Measurements from ENCODE around the gene CD34. TPM values are rescaled to one million over a fixed set of nuclear protein-coding genes. Genes with fewer than 3 reads are reported as not detected.
"Not testable (repeated sequence)": the region's sequence is repeated elsewhere in the genome, so short reads cannot be mapped to it uniquely, and the experiment has no call there.

The CD34 gene
- total RNA-seq, 2 donors from 2014 or later, result 67.8 to 77.3 TPM

DNA sequence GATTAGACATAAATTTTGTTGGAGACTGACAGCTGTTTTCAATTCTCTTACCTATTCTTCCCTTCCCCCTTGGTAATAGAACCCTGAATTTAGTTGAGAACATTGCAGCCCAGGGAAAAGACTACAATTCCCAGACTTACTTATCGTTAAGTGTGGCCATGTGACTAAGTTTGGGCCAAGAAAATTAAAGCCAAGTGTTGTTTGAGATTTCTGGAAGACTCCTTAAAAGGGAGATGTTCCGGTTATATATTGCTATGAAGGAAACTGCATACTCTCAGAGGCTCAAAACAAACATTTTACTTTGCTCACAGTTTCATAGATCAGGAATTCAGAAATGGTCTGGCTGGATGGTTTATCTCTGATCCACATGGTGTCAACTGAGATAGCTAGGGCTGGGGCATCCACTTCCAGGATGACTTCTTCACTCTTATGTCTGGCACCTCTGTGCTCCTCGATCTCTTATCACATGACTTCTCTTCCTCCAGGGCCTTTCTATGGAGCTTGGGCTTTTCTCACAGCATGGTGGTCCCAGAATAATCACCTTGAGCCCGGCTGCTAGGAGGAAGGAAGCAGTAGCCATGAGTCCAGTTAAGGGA is 22.4 kb upstream of the CD34 start:
- no peak for ATAC-seq (ENCODE audit: insufficient number of reproducible peaks, low FRiP score, low read depth)
- TF ChIP-seq, protein P1, sequence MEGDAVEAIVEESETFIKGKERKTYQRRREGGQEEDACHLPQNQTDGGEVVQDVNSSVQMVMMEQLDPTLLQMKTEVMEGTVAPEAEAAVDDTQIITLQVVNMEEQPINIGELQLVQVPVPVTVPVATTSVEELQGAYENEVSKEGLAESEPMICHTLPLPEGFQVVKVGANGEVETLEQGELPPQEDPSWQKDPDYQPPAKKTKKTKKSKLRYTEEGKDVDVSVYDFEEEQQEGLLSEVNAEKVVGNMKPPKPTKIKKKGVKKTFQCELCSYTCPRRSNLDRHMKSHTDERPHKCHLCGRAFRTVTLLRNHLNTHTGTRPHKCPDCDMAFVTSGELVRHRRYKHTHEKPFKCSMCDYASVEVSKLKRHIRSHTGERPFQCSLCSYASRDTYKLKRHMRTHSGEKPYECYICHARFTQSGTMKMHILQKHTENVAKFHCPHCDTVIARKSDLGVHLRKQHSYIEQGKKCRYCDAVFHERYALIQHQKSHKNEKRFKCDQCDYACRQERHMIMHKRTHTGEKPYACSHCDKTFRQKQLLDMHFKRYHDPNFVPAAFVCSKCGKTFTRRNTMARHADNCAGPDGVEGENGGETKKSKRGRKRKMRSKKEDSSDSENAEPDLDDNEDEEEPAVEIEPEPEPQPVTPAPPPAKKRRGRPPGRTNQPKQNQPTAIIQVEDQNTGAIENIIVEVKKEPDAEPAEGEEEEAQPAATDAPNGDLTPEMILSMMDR (IDR thresholded peaks at IDR 0.05), result no peak
- DNase-seq (ENCODE audit: low spot score), result no peak
- no peak overlapping the region for H3K4me3 ChIP-seq
- no peaks in the 10 kb centered on the region for H3K36me3 ChIP-seq
- H3K4me1 ChIP-seq (ENCODE audit: control insufficient read depth in 1 of 2, low read depth in 2 of 2), result peaks cover 9 to 15% of the 10 kb centered on the region in 2 donors
- no peaks in the 10 kb centered on the region for H3K27me3 ChIP-seq (replicated peaks; ENCODE audit: insufficient read depth)
- H3K9me3 ChIP-seq, result no peaks in the 10 kb centered on the region
- no peak overlapping the region for H3K27ac ChIP-seq

DNA sequence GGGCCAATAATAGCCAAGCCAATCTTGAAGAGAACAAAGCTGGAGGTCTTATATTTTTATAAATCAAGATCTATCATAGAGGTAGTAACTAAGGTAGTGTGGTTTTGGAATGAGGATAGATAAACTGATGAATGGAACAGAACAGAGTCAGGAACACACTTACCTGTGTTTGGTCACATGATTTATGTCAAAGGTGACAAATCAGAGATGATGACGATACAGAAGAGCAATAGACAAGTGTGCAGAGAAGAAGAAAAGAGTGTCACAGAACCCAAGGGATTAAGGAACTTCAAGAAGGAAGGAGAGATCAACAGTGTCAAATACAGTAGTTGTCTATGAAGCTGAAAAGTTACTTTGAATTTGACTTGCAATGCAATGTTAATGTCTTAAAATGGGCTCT is 16.1 kb upstream of the CD34 start:
- Histone ChIP-seq H3K36me3 (no peaks in the 10 kb centered on the region), H3K27me3 (replicated peaks; ENCODE audit: insufficient read depth) (no peaks in the 10 kb centered on the region), H3K9me3 (no peaks in the 10 kb centered on the region), H3K4me3 (no peak overlapping the region), H3K27ac (no peak overlapping the region), H3K4me1 (ENCODE audit: control insufficient read depth in 1 of 2, low read depth in 2 of 2) (peaks cover 11 to 31% of the 10 kb centered on the region in 2 donors)
- DNase-seq (ENCODE audit: low spot score), result no peak
- no peak for ATAC-seq (ENCODE audit: insufficient number of reproducible peaks, low FRiP score, low read depth)
- TF ChIP-seq, protein P1 (IDR thresholded peaks at IDR 0.05), result no peak

DNA sequence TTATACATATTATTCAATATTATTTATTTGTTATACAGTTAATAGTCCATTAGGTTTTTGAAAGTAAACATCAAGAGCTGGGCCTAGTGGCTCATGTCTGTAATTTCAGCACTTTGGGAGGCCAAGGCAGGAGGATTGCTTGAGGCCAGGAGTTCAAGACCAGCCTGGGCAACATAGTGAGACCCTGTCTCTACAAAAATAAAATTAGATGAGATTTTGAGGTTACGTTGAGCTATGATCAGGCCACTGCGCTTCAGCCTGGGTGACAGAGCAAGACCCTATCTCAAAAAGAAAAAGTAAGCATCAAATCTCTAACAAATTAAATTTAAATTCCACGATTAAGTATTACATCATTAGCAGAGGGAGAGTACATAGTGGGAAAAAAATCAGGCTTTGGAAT is 15.0 kb upstream of the CD34 start:
- not testable (repeated sequence) for ATAC-seq (ENCODE audit: insufficient number of reproducible peaks, low FRiP score, low read depth)

DNA sequence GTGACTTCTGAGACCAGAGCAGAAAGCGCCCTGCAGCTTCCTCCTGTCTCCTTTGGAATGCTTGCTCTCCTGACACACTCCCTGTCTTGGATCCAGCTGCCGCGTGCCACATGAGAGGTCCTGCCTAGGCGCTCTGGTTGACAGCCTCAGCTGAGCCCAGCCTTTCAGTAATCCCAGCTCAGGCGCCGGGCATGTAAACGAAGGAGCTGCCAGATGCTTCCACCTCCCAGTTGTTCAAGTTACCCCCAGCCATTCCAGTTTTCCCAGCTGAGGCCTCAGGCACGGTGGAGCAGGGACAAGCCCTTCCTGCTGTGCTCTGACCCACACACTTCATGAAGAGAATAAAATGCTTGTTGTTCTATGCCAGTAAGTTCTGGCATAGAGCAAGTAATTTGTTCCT is 14.3 kb upstream of the CD34 start:
- Histone ChIP-seq H3K27me3 (replicated peaks; ENCODE audit: insufficient read depth) (no peaks in the 10 kb centered on the region), H3K4me3 (peak overlapping the region; percentile 27), H3K9me3 (no peaks in the 10 kb centered on the region), H3K4me1 (ENCODE audit: control insufficient read depth in 1 of 2, low read depth in 2 of 2) (peaks cover 13 to 35% of the 10 kb centered on the region in 2 donors), H3K27ac (peak overlapping the region; percentile 41 to 65), H3K36me3 (no peaks in the 10 kb centered on the region)
- ATAC-seq (ENCODE audit: insufficient number of reproducible peaks, low FRiP score, low read depth) (no peak), DNase-seq (ENCODE audit: low spot score) (no peak)
- TF ChIP-seq, protein P1 (IDR thresholded peaks at IDR 0.05), result no peak

More for the DNA sequence above, 15.0 kb upstream of the CD34 start:
- not testable (repeated sequence) for H3K9me3 ChIP-seq; H3K4me3 ChIP-seq; DNase-seq (ENCODE audit: low spot score); H3K27me3 ChIP-seq (replicated peaks; ENCODE audit: insufficient read depth); H3K27ac ChIP-seq; H3K36me3 ChIP-seq
- H3K4me1 ChIP-seq (ENCODE audit: control insufficient read depth in 1 of 2, low read depth in 2 of 2), result peaks cover 11 to 31% of the 10 kb centered on the region in 2 donors

- H3K4me3 ChIP-seq, result no peak overlapping the region
- TF ChIP-seq, protein P1 (IDR thresholded peaks at IDR 0.05), result no peak
- no peaks in the 10 kb centered on the region for H3K27me3 ChIP-seq (replicated peaks; ENCODE audit: insufficient read depth)
- peak overlapping the region in 1 of 2 donors; percentile 71 for H3K27ac ChIP-seq
- H3K4me1 ChIP-seq (ENCODE audit: control insufficient read depth in 1 of 2, low read depth in 2 of 2), result peaks cover 29 to 51% of the 10 kb centered on the region in 2 donors
- no peaks in the 10 kb centered on the region for H3K9me3 ChIP-seq
- ATAC-seq (ENCODE audit: insufficient number of reproducible peaks, low FRiP score, low read depth) (no peak), DNase-seq (ENCODE audit: low spot score) (no peak)
- no peaks in the 10 kb centered on the region for H3K36me3 ChIP-seq
Observed at GRCh38 chr1:207923561-207923960, 12.6 kb upstream of the CD34 start.

DNA sequence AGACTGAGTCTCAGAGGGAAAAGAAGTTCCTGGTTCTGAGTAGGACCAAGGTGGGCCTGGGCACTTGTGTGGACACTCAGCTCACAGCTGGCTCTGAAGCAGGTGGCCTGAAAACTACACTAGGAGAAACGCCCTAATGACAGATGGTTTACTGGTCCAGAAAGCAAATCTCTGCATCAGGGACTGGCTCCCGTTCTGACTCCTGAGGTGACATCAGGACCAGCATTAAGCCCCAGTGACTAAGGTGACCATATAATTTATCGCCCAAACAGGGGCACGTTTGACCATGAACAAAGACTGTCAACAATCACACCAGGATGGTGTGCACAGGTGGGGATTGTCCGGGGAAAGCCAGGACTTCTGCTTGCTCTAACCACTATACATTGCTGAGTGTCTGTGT is 12.2 kb upstream of the CD34 start:
- Histone ChIP-seq H3K27me3 (replicated peaks; ENCODE audit: insufficient read depth) (no peaks in the 10 kb centered on the region), H3K9me3 (no peaks in the 10 kb centered on the region), H3K4me3 (no peak overlapping the region), H3K27ac (peak overlapping the region; percentile 71 to 74), H3K36me3 (no peaks in the 10 kb centered on the region), H3K4me1 (ENCODE audit: control insufficient read depth in 1 of 2, low read depth in 2 of 2) (peaks cover 31 to 55% of the 10 kb centered on the region in 2 donors)
- TF ChIP-seq, protein P1 (IDR thresholded peaks at IDR 0.05), result no peak
- ATAC-seq (ENCODE audit: insufficient number of reproducible peaks, low FRiP score, low read depth) (no peak), DNase-seq (ENCODE audit: low spot score) (no peak)

Data from thoracic aorta (tissue), 2 donors.